CD4-positive, alpha-beta T cell treated with Interleukin-6 at 100 ng/mL for 8 hours (primary cell): Measurements from ENCODE around the gene BTNL9.
"Not testable (repeated sequence)": the region's sequence is repeated elsewhere in the genome, so short reads cannot be mapped to it uniquely, and the experiment has no call there.

Experiments
- DNase-seq: peaks from one replicate; pipeline ENCODE4 v3.0.0-alpha.2; 2020; ENCODE audit warnings: mixed read lengths, low spot score

The BTNL9 gene

DNA sequence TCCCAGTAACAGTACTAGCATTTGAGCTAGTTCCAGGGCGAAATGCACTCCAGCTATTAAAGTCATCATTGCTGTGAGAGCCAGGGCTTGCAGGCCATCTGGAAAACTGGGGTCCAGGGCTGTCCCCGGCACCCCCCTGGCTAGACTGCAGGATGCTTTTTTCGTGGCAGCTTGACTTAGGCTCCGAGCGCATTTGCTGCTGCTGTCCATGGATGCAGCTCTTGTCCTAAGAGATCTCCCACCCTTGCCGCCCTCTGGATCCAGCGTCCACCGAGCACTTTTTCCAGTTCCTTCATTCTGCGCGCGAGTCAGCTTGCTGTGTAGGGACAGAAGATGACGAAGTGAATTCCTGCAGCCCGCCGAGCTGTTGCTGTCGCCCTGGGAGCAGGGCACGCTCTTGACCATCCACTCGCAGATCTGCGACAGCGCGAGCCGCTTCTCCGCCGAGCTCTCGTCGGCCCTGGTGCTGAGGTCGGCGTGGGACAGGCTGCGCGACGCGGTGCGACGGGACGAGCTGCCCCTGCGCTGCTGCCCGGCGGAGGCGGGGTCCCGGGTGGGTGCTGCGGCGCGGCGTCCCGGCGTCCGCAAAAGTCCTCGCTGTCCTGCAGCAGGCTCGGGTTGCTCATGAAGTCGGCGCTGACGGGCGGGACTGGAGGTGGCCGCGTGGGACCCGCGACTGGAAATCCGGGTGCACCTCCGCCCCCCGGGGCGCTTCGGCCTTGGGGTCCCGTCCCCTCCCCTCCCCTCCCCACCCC lies 60.2 kb downstream of the BTNL9 start:
- DNase-seq = no peak

DNA sequence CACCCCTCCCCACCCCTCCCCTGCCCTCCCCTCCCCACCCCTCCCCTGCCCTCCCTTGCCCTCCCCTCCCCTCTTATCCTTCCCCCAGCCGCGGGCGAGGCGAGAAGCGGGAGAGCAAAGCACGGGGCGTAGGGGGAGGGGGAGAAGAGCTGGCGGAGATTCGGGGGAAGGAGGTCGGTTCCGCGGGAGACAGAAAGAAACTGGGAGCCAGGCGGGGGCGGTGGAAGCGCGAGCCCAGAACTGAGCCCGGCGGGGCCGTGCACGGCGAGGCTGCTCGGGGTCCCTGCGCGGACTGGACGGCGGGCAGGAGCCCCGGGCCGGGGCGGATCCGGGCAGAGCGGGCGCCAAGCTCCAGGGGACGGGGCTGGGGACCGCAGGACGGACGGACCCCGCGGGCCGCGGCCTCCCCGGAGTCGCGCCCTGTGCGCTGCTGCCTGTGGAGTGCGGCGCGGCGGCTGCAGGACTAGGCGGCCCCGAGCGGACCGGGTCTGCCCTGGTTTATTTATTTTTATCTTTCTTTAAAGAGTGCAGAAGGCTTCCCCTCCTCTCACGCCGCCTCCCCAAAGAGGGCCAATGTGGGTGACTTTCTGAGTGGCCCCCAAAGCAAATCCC lies 61.1 kb downstream of the BTNL9 start:
- DNase-seq = not testable (repeated sequence)

DNA sequence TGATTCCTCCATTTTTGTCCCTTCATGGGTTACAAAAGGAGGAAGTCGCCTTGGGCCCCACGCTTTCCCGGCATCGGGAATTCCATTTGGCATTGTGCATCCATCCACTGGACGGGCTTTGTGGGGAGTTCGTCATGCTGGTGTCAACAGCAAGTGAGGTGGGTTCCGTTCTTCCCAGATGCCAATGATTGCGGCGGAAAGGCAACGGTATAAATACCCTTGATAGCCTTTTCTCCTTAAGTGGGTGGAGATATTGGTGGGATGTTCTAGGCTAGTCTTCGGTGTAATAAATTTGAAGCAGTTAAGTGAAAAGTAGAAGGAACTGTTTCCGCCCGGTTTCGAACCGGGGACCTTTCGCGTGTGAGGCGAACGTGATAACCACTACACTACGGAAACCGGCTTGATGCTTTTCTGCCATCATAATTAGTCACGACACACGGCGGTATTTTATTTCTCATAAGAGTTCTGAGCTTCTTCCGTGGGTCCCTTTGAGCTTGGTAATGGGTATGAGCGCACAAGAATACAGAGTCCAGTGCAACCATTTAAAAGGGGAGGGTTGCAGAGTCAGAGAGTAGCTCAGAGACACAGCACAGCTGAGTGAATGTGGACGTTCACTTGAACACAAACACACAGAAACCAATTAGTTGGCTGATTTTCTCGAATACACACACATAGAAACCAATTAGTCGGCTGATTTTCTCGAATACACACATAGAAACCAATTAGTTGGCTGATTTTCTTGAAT lies 62.0 kb downstream of the BTNL9 start:
- not testable (repeated sequence) for DNase-seq

DNA sequence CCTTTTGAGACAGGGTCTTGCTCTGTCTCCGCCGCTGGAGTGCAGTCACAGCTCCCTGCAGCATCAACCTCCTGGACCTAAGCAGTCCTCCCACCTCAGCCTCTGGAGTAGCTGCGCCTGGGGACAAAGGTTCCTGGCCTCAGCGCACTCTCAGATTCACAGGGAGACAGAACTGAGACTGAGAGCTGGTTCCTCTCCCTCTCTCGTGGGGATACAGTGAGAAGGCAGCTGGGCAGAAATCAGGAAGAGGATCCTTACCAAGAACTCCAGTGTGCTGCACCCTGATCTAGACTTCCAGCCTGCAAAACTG lies 64.1 kb downstream of the BTNL9 start:
- not testable (repeated sequence) for DNase-seq

DNA sequence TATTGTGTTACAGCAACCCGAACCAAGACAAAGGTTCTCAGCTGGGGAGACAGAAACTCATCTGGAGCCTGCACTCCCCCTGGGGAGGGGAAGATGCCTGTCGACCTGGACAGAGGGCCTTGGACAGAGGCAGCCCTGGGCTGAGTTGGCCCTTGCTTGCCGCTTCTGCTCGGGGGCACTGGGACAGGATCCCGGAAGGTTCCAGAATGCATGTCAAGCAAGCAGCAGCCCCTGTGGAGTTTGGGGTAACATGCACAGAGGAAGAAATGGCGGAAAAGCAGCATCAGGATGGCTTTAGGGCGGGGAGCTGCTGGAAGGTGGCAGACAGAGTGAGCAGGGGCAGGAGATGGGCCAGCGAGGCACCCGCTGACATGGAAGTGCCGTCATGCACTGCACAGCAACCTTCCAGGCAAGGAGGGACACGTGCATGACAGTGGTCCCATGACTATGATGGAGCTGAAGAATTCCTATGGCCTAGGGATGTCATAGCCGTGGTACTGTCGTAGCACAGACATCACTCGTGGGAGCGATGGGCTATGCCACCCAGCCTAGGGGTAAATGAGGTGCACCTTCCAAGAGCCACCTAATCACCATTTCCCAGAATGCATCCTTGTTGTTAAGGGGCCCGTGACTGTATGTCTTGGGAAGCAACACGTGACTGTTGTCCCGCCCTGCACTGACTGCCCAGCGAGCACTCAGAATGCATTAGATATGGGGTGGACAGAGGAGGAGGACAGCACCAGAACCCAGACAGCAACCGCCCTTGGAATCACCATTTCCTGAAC lies 64.7 kb downstream of the BTNL9 start:
- DNase-seq = not testable (repeated sequence)

DNA sequence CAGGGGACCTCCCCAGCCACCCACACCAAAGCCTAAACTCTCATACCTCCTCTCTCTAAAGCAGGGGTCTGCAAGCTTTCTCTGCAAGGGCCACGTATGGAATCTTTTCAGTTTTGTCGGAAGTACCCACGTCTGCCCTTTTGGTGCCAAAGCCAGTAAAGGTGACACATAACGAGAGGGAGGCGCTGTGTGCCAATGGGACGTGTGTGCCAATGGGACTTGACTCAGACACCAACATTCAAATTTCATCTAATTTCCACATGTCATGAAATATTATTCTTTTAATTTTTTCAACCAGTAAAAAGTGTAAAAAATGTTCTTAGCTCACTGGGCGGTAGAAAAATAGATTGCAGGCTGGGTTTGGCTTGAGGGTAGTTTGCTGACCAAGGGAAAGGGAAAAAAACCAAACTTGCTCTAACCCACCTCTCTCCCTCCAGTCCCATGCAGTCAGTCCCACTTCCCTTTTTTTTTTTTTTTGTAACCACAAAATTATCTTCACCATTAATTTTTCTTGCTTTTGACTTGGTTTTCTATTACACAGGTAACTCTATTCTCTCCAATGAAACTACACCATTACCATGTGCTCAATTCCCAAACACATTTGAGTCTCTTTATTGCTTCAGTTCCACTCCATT lies 65.4 kb downstream of the BTNL9 start:
- DNase-seq = no peak

DNA sequence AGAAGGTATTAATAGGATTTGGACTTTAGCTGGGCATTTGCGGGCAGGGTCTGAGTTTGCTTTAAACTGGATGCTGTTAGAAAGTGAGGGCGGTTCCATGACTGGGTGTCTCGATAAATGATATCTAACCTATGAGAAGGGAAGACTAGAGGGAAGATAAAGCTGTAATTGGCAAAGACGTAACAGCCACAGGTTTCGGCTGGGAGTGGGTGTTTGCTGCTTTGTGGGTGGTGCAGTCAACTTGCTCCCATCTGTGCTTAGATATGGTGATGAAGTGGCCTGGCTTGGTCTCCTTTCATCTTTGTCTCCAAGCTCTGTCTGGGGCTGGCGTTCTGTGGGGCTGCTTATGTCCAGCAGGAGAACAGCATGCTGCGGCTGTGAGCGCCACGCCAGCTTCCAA lies 67.6 kb downstream of the BTNL9 start:
- DNase-seq = no peak

DNA sequence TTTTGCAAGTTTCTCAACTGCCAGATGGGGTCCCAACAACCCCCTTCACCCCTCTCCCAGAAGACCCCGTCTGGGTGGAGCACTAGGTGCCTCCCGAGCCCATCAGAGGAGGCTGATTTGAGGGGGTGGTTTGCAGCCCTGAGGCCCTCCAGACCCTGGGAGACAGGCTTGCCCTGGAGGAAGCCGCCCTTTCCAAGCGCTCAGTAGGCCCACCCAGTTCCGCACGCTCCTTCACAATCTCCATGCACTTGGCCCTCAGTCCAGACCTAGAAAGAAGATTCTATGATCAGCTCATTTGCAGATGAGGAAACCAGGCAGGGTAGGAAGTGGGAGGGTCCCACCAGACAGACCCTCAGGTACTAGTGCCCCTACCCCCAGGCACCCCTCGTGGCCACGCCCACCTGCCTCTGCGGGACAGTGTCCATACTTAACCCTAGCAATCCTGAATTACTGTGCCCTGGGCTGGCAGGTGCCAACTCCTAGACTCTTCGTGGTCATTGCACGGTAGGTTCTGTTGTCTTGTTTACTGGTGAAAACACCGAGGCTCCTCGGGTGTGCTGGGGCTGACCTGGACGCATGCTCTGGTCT lies 68.6 kb downstream of the BTNL9 start:
- no peak for DNase-seq

DNA sequence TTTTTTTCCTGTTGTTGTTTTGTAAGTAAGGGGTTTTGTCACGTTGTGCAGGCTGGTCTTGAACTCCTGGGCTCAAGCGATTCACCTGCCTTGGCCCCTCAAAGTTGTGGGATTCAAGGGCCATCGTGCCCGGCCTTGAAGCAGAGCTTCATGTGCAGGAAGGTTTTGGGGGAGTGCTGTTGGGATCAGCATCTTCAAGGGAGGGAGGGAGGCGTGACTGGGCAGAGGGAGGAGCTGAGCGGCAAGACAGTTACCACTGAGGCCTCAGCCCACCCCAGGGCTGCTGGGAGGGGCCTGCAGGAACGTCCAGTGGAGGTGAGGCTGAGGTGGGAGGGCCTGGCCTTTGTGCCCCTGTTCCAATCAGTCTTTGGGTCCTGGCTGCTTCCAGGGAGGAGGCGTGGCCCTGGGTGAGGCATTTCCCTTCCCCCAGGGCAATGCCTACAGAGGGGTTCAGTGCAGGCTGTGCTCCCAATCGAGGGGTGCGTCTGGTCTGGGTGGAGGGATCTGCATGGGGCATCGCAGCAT lies 69.5 kb downstream of the BTNL9 start:
- no peak for DNase-seq

DNA sequence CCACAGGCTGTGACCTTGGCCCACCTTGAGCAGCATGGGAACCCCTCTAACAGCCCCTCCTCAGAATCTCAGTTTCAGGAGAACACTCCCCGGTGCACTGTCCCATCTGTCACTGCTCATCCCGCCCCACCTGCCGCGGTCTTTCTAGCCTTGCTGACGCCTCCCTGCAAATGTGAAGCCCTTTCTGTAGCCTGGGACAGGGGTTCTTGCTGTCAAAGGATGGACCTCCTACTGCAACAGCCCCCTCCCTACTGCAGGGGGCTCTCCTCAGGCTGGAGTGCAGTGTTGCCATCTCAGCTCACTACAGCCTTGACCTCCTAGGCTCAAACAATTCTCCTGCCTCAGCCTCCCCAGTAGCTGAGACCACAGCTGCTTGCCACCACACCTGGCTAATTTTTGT lies 70.9 kb downstream of the BTNL9 start:
- no peak for DNase-seq
